Naive thymus-derived CD8-positive, alpha-beta T cell (primary cell): ENCODE data around the gene NUCB2. TPM values are rescaled to one million over a fixed set of nuclear protein-coding genes. Genes with fewer than 3 reads are reported as not detected.
"Not testable (repeated sequence)": the region's sequence is repeated elsewhere in the genome, so short reads cannot be mapped to it uniquely, and the experiment has no call there.

Experiments used
- ATAC-seq, 2 donors: fragments of 150-1000 bp; cut with Tn5 transposase in 1 of 2; sonication (Bioruptor Pico), chemical (Tn5 transposase) in 1 of 2; 1 replicate in 1 of 2; 2 replicates in 1 of 2; pipeline ENCODE4 v1.10.0; 2021; ENCODE audit warnings: mild to moderate bottlenecking in 2 of 2, moderate library complexity in 2 of 2
- POLR2A ChIA-PET: fragments of 350-600 bp; sonication (Branson Sonifier 250); formaldehyde crosslinking; loops from one replicate; lab custom pipeline; 2021; ENCODE audit warnings: antibody characterized with exemption; lab: Charles Lee
- DNase-seq, 10 donors: peaks; one replicate each; pipeline versions ENCODE4 v3.0.0 to v3.0.0-alpha.2; 2020 to 2022
- H3K27ac Mint-ChIP-seq, 10 donors: one replicate each; pipeline ENCODE4 v1.8.0; 2020 to 2022; ENCODE audit warnings: mild to moderate bottlenecking in 10 of 10, mixed read lengths in 10 of 10, moderate library complexity in 4 of 10, inconsistent platforms in 1 of 10
- H3K27me3 Mint-ChIP-seq, 5 donors: one replicate each; pipeline ENCODE4 v1.8.0; 2021 to 2022; ENCODE audit warnings: mixed read lengths in 5 of 5
- H3K36me3 Mint-ChIP-seq, 3 donors: one replicate each; pipeline ENCODE4 v1.8.0; 2020 to 2022; ENCODE audit warnings: mixed read lengths in 3 of 3, mild to moderate bottlenecking in 2 of 3, inconsistent platforms in 1 of 3
- H3K4me1 Mint-ChIP-seq, 4 donors: one replicate each; pipeline ENCODE4 v1.8.0; 2021 to 2022; ENCODE audit warnings: mixed read lengths in 4 of 4
- H3K4me3 Mint-ChIP-seq, 10 donors: one replicate each; pipeline ENCODE4 v1.8.0; 2020 to 2022; ENCODE audit warnings: mild to moderate bottlenecking in 10 of 10, mixed read lengths in 10 of 10, moderate library complexity in 6 of 10, inconsistent platforms in 1 of 10
- H3K9me3 Mint-ChIP-seq, 9 donors: one replicate each; pipeline ENCODE4 v1.8.0; 2020 to 2022; ENCODE audit warnings: mixed read lengths in 9 of 9, mild to moderate bottlenecking in 3 of 9, inconsistent platforms in 1 of 9, moderate library complexity in 1 of 9
- polyA plus RNA-seq, 3 donors: library from polyadenylated mRNA; unstranded; fragments of 300-500 nt; fragmentation: Illumina TruSeq; gene quantifications; one replicate each; pipeline ENCODE4 v1.2.3, GENCODE V29; 2021
- total RNA-seq, 8 experiments: library from RNA in 2 of 8; stranded (reverse) in 2 of 8; gene quantifications; one replicate each; pipeline ENCODE4 v1.2.3 and lab custom pipeline; 2021 to 2026

NUCB2 gene
- total RNA-seq (100 to 1,000 TPM; 211 to 232 TPM), polyA plus RNA-seq (100 to 1,000 TPM; 449 to 487 (median 476) TPM), total RNA-seq (lab: John Stamatoyannopoulos, UW) (97.1 to 216 (median 171) reads per million in 6 experiments)

- H3K9me3 Mint-ChIP-seq: no peaks in the 10 kb centered on the region
- peak within 1 kb of the TSS; percentile 87 to 98 (median 94) for H3K4me3 Mint-ChIP-seq
- DNase-seq (peak; percentile 93 to 98 (median 96)), ATAC-seq (peak; percentile 90 to 93)
- peaks cover 0 to 7% (median 2%) of the 10 kb centered on the region in 3 donors for H3K36me3 Mint-ChIP-seq
- POLR2A ChIA-PET: interaction anchor here (0.5 to 5.2 kb wide), 14 partner anchors 9 to 199 kb away, joined by 3 to 70 read pairs (median 7); partner anchors contain the start of genes KCNJ11, NCR3LG1, PIK3C2A and RPS13
- H3K4me1 Mint-ChIP-seq: peaks cover 20 to 48% (median 39%) of the 10 kb centered on the region in 4 donors
- no peaks in the 10 kb centered on the region for H3K27me3 Mint-ChIP-seq
- H3K27ac Mint-ChIP-seq: peak within 1 kb of the TSS; percentile 74 to 99 (median 94)
These were observed at the start of gene NUCB2 for GRCh38 chr11:17276236-17277023. NUCB2 (plus strand) TSS chr11:17276739; CDS start chr11:17295324, 18,585 bp downstream.

DNA sequence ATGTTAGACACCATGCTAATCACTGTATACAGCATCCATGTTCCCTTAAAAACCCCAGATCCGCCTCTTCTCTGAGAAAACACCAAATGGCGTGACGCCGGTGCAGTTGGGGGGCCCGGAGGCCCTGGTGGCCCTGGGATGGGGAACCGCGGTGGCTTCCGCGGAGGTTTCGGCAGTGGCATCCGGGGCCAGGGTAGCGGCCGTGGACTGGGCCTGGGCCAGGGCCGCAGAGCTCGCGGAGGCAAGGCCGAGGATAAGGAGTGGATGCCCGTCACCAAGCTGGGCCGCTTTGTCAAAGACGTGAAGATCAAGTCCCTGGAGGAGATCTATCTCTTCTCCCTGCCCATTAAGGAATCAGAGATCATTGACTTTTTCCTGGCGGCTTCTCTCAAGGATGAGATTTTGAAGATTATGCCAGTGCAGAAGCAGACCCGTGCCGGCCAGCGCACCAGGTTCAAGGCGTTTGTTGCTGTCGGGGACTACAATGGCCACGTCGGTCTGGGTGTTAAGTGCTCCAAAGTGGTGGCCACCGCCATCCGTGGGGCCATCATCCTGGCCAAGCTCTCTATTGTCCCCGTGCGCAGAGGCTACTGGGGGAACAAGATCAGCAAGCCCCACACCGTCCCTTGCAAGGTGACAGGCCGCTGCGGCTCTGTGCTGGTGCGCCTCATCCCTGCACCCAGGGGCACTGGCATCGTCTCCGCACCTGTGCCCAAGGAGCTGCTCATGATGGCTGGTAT lies 48.2 kb upstream of the NUCB2 start:
- H3K36me3 Mint-ChIP-seq, ATAC-seq, H3K9me3 Mint-ChIP-seq, POLR2A ChIA-PET, H3K4me3 Mint-ChIP-seq, H3K27me3 Mint-ChIP-seq, H3K27ac Mint-ChIP-seq, DNase-seq: not testable (repeated sequence)
- peaks cover 8 to 18% (median 15%) of the 10 kb centered on the region in 4 donors for H3K4me1 Mint-ChIP-seq

DNA sequence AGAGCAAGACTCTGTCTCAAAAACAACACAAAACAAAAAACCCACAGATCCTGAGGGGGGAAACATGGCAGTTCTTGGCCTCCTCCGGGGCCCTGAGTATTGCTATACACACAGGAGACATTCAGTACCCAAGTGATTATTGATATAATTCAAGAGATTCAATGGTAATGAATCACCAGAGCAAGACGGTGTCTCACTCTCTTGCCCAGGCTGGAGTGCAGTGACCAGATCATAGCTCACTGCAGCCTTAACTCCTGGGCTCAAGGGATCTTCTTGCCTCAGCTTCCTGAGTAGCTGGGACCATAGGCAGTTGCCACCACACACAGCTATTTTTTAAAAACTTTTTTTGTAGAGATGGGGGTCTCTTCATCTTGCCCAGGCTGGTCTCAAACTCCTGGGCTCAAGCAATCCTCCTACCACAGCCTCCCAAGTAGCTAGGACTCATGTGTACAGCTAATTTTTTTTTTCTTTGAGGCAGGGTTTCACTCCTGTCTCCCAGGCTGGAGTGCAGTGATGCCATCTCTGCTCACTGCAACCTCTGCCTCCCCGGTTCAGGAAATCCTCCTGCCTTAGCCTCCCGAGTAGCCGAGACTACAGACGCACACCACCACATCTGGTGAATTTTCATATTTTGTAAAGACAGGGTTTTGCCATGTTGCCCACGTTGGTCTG lies 46.9 kb upstream of the NUCB2 start:
- ATAC-seq (no peak), DNase-seq (no peak)
- POLR2A ChIA-PET: interaction anchor here (0.7 to 1.4 kb wide), 5 partner anchors 17 to 56 kb away, joined by 3 to 6 read pairs (median 3); partner anchors contain the start of genes NUCB2 and PIK3C2A
- H3K36me3 Mint-ChIP-seq: peaks cover 0 to 3% (median 0%) of the 10 kb centered on the region in 3 donors
- H3K9me3 Mint-ChIP-seq: no peaks in the 10 kb centered on the region
- H3K27ac Mint-ChIP-seq: peak overlapping the region in 5 of 10 donors; percentile 5 to 60 (median 42)
- H3K4me3 Mint-ChIP-seq: peak overlapping the region in 2 of 10 donors; percentile 38 to 52
- H3K27me3 Mint-ChIP-seq: peaks cover 0 to 1% (median 0%) of the 10 kb centered on the region in 5 donors
- H3K4me1 Mint-ChIP-seq: peaks cover 8 to 18% (median 15%) of the 10 kb centered on the region in 4 donors

- Mint-ChIP-seq H3K4me3 (peak overlapping the region in 6 of 10 donors; percentile 26 to 68 (median 32)), H3K4me1 (peaks cover 6 to 18% (median 15%) of the 10 kb centered on the region in 4 donors), H3K27me3 (peaks cover 0 to 1% (median 0%) of the 10 kb centered on the region in 5 donors), H3K27ac (peak overlapping the region in 5 of 10 donors; percentile 5 to 71 (median 39)), H3K36me3 (peaks cover 0 to 3% (median 0%) of the 10 kb centered on the region in 3 donors), H3K9me3 (no peaks in the 10 kb centered on the region)
- POLR2A ChIA-PET: no interaction called here
- DNase-seq: peak in 3 of 10 donors; percentile 15 to 48 (median 43)
- peak; percentile 75 to 83 for ATAC-seq
These were observed 45.4 kb upstream of the NUCB2 start for GRCh38 chr11:17230867-17231851.

DNA sequence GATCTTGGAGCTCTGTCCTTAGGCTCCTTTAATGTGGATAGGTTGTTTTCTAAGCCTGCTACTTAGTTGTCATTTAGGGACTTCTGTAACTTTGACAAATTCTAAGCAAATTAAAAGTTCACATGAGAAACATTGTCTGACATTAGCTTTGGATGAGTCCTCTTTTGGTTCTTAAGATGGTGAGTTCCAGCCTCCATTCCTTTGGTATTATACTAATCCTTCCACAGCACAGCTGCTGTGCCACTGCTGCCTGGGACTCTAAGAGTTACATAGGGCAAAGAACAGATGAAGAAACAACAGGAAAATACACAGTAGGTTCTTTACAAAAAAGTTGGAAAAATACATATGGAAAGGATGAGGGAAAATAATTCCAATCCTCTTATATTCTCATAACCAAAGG lies 43.4 kb upstream of the NUCB2 start:
- peaks cover 0 to 1% (median 0%) of the 10 kb centered on the region in 5 donors for H3K27me3 Mint-ChIP-seq
- H3K27ac Mint-ChIP-seq: peak overlapping the region in 2 of 10 donors; percentile 34 to 46
- no peaks in the 10 kb centered on the region for H3K9me3 Mint-ChIP-seq
- ATAC-seq (no peak), DNase-seq (no peak)
- POLR2A ChIA-PET: interaction anchor here (0.8 to 1.4 kb wide), 2 partner anchors 16 to 43 kb away, joined by 3 to 4 read pairs; no protein-coding TSS in a partner anchor
- peaks cover 6 to 18% (median 15%) of the 10 kb centered on the region in 4 donors for H3K4me1 Mint-ChIP-seq
- no peaks in the 10 kb centered on the region for H3K36me3 Mint-ChIP-seq
- H3K4me3 Mint-ChIP-seq: no peak overlapping the region

DNA sequence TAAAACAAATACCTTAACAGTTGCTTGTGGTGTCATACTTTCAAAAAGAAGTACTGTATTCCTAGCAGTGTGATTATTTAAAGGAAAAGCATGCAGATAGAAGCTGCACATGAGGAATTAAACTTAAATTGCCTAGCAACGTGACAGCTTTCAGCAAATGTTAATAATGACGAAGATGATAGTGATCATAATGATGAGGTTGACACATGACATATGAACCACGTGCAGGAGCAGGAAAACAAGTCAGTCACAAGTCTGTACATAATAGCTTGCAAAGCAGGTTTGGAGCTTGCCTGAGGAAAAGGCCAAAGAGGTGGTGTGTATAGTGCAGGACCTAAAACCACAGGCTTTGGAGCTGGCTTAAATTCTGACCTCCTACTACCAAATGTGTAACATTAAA lies 38.2 kb upstream of the NUCB2 start:
- ATAC-seq: no peak
- H3K4me1 Mint-ChIP-seq: peaks cover 1 to 12% (median 7%) of the 10 kb centered on the region in 4 donors
- H3K27me3 Mint-ChIP-seq: peaks cover 0 to 1% (median 0%) of the 10 kb centered on the region in 5 donors
- no peaks in the 10 kb centered on the region for H3K9me3 Mint-ChIP-seq
- H3K4me3 Mint-ChIP-seq: no peak overlapping the region
- no peak for DNase-seq
- POLR2A ChIA-PET: no interaction called here
- no peaks in the 10 kb centered on the region for H3K36me3 Mint-ChIP-seq
- no peak overlapping the region for H3K27ac Mint-ChIP-seq

- H3K4me3 Mint-ChIP-seq, H3K9me3 Mint-ChIP-seq, ATAC-seq, POLR2A ChIA-PET, H3K27me3 Mint-ChIP-seq, H3K36me3 Mint-ChIP-seq, DNase-seq: not testable (repeated sequence)
- H3K27ac Mint-ChIP-seq: peak overlapping the region in 2 of 10 donors; percentile 24 to 26
- peaks cover 3 to 18% (median 8%) of the 10 kb centered on the region in 4 donors for H3K4me1 Mint-ChIP-seq
These were observed 36.6 kb upstream of the NUCB2 start for GRCh38 chr11:17239927-17240326.

GRCh38 chr11:17240780-17241179 lies 35.8 kb upstream of the NUCB2 start:
- DNase-seq (no peak), ATAC-seq (no peak)
- Mint-ChIP-seq H3K27me3 (peaks cover 0 to 1% (median 0%) of the 10 kb centered on the region in 5 donors), H3K27ac (peak overlapping the region in 1 of 10 donors; percentile 36), H3K4me1 (peaks cover 3 to 18% (median 10%) of the 10 kb centered on the region in 4 donors), H3K36me3 (no peaks in the 10 kb centered on the region), H3K4me3 (no peak overlapping the region), H3K9me3 (no peaks in the 10 kb centered on the region)
- POLR2A ChIA-PET: no interaction called here

DNA sequence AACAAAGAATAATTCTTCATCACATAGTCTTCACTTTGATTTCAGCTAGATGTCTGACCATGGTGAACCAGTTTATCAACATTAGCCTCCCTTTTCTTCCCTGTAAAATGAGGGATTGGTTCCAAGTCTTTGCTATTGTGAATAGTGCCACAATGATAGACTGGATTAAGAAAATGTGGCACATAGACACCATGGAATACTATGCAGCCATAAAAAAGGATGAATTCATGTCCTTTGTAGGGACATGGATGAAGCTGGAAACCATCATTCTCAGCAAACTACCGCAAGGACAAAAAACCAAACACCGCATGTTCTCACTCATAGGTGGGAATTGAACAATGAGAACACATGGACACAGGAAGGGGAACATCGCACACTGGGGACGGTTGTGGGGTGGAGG lies 33.6 kb upstream of the NUCB2 start:
- H3K27ac Mint-ChIP-seq, H3K4me3 Mint-ChIP-seq, H3K27me3 Mint-ChIP-seq, POLR2A ChIA-PET, ATAC-seq, H3K9me3 Mint-ChIP-seq, DNase-seq, H3K36me3 Mint-ChIP-seq: not testable (repeated sequence)
- H3K4me1 Mint-ChIP-seq: peaks cover 3 to 18% (median 11%) of the 10 kb centered on the region in 4 donors

- no peak overlapping the region for H3K4me3 Mint-ChIP-seq
- DNase-seq (no peak), ATAC-seq (no peak)
- peaks cover 3 to 18% (median 11%) of the 10 kb centered on the region in 4 donors for H3K4me1 Mint-ChIP-seq
- H3K36me3 Mint-ChIP-seq: no peaks in the 10 kb centered on the region
- peaks cover 0 to 1% (median 0%) of the 10 kb centered on the region in 5 donors for H3K27me3 Mint-ChIP-seq
- H3K27ac Mint-ChIP-seq: peak overlapping the region in 1 of 10 donors; percentile 59
- POLR2A ChIA-PET: interaction anchor here (0.6 kb wide), 1 partner anchor 20 kb away, joined by 3 read pairs; no protein-coding TSS in a partner anchor
- H3K9me3 Mint-ChIP-seq: no peaks in the 10 kb centered on the region
These were observed 32.5 kb upstream of the NUCB2 start for GRCh38 chr11:17244046-17244445.
